ENCODE data around the gene TCEAL9. TPM values are rescaled to one million over a fixed set of nuclear protein-coding genes. Genes with fewer than 3 reads are reported as not detected.
"Not testable (repeated sequence)": the region's sequence is repeated elsewhere in the genome, so short reads cannot be mapped to it uniquely, and the experiment has no call there.

TCEAL9 gene
- polyA plus RNA-seq, 5 donors, result 138 to 184 (median 150) TPM

DNA sequence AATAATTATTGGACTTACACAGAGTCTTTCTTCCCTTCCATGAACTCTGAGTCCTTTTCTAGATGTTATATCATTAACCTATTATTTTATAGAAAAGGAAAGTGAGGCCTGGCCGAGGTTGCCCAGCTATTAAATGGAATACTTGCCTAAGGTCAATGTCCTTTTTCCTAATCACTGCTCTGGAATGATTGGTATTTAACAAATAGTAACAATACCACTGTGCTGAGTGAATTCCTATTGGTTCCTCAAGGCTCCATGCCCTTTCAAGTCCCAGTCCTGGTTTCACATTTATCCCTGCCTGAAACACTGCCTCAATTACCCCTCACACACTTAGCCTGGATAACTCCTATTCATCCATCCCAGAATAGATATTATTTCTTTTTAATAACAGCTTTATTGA lies 6.2 kb downstream of the TCEAL9 start:
- no peak for DNase-seq

DNA sequence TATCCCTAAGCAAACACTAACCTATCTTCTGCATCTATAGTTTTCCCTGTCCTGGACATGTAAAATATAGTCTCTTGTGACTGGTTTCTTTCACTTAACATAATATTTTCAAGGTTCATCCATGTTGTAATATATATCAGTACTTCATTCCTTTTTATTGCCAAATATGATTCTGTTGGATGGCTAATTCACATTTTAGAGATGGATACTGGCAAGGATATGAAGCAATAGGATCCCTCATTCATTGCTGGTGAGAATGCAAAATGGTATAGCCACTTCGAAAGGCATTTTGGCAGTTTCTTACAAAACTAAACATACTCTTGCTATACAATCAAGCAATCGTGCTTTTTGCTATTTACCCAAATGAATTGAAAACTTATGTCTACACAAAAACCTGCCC lies 6.7 kb downstream of the TCEAL9 start:
- no peak for DNase-seq

- DNase-seq, result no peak
These were observed 11.2 kb downstream of the TCEAL9 start for GRCh38 chrX:103367502-103367901.

DNA sequence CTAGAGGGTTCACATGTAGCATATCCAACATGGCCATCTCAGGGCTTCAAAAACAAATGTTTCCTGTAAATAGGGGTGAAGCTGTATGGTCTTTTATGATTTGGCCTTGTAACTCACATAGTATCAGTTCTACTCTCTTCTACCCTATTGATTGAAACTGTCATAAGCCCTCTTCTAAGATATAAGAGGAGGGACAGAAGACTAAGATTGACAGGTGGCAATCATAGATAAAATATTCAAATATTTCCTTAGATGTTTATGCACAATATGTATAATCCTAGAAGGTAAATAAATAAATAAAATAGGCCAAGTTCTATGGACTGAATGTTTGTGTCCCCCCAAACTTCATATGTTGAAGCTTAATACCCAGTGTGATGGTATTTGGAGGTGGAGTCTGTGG lies 13.2 kb downstream of the TCEAL9 start:
- no peak for DNase-seq

- no peak for DNase-seq
These were observed 16.6 kb downstream of the TCEAL9 start for GRCh38 chrX:103372886-103373285.

DNA sequence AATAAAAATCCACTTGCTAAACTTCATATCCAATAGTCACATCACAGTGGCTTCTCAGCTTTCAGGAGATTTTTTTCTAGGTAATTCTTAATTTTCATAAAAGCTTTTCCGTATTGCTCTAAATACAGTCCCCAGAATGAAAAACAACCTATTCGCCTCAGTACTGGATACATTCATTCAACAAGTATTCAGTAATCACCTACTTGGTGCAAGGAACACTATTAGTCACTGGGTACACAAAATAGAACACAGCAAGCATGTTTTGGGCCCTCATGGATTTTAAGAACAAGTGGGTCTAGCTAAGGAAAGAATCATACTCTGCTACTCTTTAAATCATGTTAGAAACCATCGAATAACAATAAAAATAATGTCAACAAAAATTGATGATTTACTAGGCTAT lies 17.3 kb downstream of the TCEAL9 start:
- DNase-seq, result no peak

GRCh38 chrX:103376118-103376978 lies 20.0 kb downstream of the TCEAL9 start, which contains the start of gene BEX3:
BEX3 (plus strand) TSS chrX:103376538; CDS start chrX:103377522, 984 bp downstream.
- peak; percentile 63 to 64 for DNase-seq

DNA sequence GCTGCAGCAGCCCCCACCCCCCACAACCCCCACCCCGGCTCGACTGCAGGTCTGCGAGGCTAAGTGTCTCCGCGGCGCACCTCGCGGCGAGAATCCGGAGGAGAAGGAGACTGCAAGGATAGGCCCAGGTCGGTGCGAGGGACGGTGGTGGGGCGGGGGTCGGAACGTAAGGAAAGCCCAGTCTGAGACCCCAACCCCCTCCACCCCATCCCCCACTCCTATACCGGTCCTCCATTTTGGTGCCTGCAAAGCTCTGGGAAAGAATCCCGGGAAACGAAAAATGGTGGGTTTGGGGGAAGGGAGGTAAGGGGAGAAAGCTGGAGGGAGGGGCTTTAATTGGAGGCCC lies 20.6 kb downstream of the TCEAL9 start:
- peak; percentile 30 to 50 for DNase-seq

- no peak for DNase-seq
These were observed 22.7 kb downstream of the TCEAL9 start for GRCh38 chrX:103378990-103379389.

- no peak for DNase-seq
These were observed 26.6 kb downstream of the TCEAL9 start for GRCh38 chrX:103382877-103383276.

DNA sequence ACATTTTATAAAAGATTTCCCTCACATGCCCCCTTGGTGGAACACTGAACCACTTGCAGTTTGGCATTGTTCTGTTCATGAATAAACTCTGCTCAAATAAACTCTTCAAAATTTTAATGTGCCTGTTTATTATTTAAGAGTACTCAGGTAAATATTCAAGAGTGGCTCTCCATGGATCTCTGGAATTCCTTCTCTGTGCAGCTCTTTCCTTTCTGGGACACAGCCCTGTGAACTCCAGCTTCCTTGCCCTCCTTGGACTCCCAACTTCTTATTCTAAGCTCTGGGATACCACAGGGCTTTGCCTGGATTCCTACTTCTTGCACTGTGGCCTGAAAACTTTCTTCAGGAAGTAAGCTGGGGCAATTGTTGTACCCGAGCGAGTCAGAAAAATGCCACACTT lies 28.4 kb downstream of the TCEAL9 start:
- DNase-seq, result no peak

- not testable (repeated sequence) for DNase-seq
These were observed 29.1 kb downstream of the TCEAL9 start for GRCh38 chrX:103385283-103385830.

DNA sequence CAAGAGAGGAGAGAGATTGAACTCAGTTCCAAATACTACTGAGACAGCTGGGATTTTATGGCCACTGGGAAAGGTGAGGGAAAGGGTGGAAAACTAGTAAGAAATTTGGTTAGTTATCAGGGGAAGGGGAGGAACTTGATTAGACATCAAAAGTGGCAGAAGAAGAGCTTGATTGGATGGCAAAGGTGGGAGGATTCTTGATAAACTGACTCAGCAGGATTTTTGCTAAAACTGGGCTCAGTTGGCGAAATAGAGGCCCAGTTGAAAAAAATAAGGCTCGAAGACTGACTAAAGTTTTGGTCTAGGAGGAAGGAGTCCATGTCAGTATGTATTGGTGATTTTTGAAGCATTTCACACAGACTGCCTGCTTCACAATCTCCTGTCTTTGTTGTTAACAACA lies 30.0 kb downstream of the TCEAL9 start:
- DNase-seq, result no peak

GRCh38 chrX:103393487-103393886 lies 37.2 kb downstream of the TCEAL9 start:
- DNase-seq, result no peak

GRCh38 chrX:103396186-103396585 lies 39.9 kb downstream of the TCEAL9 start:
- DNase-seq, result no peak

DNA sequence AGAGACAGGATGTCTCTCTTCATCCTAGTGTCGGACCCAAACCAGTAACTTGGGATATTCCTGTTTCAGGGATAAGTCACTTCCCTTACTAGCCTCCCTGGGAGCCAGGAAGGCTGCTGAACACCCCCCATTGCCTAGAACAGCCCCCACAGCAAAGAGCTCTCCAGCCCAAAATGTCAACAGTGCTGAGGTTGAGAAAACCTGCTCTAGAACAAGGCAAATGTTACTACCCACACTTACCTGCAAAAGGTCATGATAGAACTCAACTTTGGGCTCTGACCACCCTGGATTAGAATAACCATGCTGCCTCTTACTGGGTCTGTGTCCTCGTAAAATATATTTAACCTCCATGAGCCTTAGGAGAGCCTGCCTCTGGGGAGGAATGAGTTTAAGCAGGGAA lies 40.4 kb downstream of the TCEAL9 start:
- no peak for DNase-seq

- DNase-seq, result no peak
These were observed 41.4 kb downstream of the TCEAL9 start for GRCh38 chrX:103397707-103398106.

- no peak for DNase-seq
These were observed 42.1 kb downstream of the TCEAL9 start for GRCh38 chrX:103398421-103398864.

GRCh38 chrX:103399744-103400143 lies 43.4 kb downstream of the TCEAL9 start:
- no peak for DNase-seq

DNA sequence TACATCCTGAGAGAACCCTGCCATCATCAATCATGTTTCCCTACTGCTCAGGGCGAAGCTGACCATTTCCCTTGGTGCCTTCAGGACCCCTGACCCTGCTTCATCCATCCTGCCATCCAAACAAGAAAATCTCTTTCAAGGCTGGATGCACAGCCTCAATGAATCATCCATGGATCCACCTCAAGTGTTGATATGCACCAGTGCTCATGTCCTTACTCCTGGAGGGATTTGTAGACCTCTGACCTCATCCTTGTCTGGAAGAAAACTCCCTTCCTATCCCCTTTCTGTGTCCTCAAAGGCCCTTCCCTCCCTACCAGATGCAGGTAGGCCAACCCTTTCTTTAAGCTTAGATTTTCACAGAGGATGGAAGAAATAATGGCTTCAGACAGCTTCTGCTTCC lies 44.6 kb downstream of the TCEAL9 start:
- DNase-seq, result no peak

GRCh38 chrX:103404231-103405008 lies 48.1 kb downstream of the TCEAL9 start:
- peak; percentile 68 to 72 for DNase-seq

DNA sequence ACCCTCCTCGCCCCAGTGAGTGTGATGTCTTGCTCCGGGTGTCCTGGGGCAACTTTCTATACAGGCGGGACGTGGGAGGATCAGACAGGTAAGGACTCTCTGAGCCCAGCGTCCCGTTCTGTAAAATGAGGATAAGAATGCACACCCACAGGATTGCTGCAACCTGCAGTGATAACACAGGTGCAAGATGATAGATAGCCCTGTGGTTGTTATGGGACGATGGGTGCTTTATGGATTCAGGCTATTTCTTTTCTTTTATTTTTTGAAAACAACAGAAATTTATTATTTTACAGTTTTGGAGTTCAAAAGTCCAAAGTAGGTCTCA lies 48.7 kb downstream of the TCEAL9 start:
- no peak for DNase-seq

DNA sequence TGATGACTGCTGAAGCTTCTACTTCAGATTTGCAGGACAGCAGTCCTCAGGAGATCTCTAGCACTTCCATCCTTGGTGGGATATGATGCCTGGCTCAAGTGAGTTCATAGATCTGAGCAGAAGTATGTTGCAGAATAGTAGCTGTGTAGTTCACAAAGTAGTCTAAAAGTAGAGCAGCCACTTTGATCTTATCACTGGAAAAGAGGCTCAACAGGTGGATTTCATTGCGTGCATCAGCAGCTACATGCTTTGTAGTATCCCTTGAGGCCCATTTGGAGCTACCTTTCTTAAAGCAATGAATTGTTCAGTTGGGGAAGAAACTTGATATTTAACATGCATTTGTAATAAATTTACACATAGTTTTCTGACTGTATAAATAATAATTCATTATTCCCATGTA lies 50.0 kb downstream of the TCEAL9 start:
- DNase-seq, result no peak

Measured in right lung (tissue), 5 donors.